ENCODE results near the gene DPYSL5. TPM values are rescaled to one million over a fixed set of nuclear protein-coding genes. Genes with fewer than 3 reads are reported as not detected.

The DPYSL5 gene
- total and polyA plus RNA-seq, 9 of the 15 experiments (the other 6 are each of a cell fraction or from before 2014, with no cell fraction given): 0.06 TPM; not detected in 8

DNA sequence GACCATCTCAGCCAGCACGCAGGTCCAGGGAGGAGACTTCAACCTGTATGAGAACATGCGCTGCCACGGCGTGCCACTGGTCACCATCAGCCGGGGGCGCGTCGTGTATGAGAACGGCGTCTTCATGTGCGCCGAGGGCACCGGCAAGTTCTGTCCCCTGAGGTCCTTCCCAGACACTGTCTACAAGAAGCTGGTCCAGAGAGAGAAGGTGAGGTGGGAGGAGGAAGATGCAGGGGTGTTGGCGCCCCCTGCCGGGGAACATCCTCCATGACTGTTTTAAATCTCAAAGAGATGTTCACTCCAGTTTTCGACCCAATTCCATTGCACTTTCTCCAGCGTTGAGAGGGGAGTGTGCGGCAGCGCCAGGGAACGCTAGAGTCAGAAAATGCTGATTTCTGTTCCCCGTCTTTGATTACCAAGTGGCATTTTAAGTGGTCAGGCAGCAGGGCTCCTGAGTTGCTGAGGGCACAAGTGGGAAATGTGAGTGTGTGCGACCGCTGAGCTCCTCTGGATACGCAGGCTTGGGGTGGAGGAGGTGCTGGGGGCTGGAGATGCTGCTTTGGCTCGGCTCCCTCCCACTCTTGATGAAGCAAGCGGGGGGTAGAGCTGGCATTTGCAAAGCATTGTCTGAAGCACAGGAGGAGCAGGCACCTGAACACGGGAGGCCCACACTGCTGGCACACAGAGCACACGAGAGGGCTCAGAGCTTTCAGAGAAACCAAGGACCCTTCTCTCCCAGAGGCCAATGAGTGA is 94.8 kb downstream of the DPYSL5 start (continued):
- TF ChIP-seq, protein P1, sequence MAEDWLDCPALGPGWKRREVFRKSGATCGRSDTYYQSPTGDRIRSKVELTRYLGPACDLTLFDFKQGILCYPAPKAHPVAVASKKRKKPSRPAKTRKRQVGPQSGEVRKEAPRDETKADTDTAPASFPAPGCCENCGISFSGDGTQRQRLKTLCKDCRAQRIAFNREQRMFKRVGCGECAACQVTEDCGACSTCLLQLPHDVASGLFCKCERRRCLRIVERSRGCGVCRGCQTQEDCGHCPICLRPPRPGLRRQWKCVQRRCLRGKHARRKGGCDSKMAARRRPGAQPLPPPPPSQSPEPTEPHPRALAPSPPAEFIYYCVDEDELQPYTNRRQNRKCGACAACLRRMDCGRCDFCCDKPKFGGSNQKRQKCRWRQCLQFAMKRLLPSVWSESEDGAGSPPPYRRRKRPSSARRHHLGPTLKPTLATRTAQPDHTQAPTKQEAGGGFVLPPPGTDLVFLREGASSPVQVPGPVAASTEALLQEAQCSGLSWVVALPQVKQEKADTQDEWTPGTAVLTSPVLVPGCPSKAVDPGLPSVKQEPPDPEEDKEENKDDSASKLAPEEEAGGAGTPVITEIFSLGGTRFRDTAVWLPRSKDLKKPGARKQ (CRISPR knock-in tag; IDR thresholded peaks at IDR 0.05): 0 out of 2 replicates have a peak, but pooled peaks have one; percentile 11
- TF ChIP-seq, protein P2, sequence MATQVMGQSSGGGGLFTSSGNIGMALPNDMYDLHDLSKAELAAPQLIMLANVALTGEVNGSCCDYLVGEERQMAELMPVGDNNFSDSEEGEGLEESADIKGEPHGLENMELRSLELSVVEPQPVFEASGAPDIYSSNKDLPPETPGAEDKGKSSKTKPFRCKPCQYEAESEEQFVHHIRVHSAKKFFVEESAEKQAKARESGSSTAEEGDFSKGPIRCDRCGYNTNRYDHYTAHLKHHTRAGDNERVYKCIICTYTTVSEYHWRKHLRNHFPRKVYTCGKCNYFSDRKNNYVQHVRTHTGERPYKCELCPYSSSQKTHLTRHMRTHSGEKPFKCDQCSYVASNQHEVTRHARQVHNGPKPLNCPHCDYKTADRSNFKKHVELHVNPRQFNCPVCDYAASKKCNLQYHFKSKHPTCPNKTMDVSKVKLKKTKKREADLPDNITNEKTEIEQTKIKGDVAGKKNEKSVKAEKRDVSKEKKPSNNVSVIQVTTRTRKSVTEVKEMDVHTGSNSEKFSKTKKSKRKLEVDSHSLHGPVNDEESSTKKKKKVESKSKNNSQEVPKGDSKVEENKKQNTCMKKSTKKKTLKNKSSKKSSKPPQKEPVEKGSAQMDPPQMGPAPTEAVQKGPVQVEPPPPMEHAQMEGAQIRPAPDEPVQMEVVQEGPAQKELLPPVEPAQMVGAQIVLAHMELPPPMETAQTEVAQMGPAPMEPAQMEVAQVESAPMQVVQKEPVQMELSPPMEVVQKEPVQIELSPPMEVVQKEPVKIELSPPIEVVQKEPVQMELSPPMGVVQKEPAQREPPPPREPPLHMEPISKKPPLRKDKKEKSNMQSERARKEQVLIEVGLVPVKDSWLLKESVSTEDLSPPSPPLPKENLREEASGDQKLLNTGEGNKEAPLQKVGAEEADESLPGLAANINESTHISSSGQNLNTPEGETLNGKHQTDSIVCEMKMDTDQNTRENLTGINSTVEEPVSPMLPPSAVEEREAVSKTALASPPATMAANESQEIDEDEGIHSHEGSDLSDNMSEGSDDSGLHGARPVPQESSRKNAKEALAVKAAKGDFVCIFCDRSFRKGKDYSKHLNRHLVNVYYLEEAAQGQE (IDR thresholded peaks at IDR 0.05; ENCODE audit: borderline replicate concordance): peak; percentile 63
- TF ChIP-seq, protein P2 (CRISPR knock-in tag; IDR thresholded peaks at IDR 0.05; ENCODE audit: low read depth): no peak
- TF ChIP-seq, protein P3, sequence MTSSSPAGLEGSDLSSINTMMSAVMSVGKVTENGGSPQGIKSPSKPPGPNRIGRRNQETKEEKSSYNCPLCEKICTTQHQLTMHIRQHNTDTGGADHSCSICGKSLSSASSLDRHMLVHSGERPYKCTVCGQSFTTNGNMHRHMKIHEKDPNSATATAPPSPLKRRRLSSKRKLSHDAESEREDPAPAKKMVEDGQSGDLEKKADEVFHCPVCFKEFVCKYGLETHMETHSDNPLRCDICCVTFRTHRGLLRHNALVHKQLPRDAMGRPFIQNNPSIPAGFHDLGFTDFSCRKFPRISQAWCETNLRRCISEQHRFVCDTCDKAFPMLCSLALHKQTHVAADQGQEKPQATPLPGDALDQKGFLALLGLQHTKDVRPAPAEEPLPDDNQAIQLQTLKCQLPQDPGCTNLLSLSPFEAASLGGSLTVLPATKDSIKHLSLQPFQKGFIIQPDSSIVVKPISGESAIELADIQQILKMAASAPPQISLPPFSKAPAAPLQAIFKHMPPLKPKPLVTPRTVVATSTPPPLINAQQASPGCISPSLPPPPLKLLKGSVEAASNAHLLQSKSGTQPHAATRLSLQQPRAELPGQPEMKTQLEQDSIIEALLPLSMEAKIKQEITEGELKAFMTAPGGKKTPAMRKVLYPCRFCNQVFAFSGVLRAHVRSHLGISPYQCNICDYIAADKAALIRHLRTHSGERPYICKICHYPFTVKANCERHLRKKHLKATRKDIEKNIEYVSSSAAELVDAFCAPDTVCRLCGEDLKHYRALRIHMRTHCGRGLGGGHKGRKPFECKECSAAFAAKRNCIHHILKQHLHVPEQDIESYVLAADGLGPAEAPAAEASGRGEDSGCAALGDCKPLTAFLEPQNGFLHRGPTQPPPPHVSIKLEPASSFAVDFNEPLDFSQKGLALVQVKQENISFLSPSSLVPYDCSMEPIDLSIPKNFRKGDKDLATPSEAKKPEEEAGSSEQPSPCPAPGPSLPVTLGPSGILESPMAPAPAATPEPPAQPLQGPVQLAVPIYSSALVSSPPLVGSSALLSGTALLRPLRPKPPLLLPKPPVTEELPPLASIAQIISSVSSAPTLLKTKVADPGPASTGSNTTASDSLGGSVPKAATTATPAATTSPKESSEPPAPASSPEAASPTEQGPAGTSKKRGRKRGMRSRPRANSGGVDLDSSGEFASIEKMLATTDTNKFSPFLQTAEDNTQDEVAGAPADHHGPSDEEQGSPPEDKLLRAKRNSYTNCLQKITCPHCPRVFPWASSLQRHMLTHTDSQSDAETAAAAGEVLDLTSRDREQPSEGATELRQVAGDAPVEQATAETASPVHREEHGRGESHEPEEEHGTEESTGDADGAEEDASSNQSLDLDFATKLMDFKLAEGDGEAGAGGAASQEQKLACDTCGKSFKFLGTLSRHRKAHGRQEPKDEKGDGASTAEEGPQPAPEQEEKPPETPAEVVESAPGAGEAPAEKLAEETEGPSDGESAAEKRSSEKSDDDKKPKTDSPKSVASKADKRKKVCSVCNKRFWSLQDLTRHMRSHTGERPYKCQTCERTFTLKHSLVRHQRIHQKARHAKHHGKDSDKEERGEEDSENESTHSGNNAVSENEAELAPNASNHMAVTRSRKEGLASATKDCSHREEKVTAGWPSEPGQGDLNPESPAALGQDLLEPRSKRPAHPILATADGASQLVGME (CRISPR knock-in tag; IDR thresholded peaks at IDR 0.05): 0 out of 2 replicates have a peak, but pooled peaks have one; percentile 42
- TF ChIP-seq TEAD2 (tag; IDR thresholded peaks at IDR 0.05) (no peak), TAF1 (IDR thresholded peaks at IDR 0.05; ENCODE audit: control insufficient read depth, extremely low read depth, insufficient read depth, low read length, severe bottlenecking) (no peak), RAD21 (CRISPR knock-in tag; conservative IDR thresholded peaks at IDR 0.05 in 1 of 2, IDR thresholded peaks at IDR 0.05 in 1 of 2) (peak; percentile 61 to 84), ZNF165 (CRISPR knock-in tag; IDR thresholded peaks at IDR 0.05; ENCODE audit: borderline replicate concordance) (no peak)

All from K562 (cell line).